NT2/D1 (cell line): ENCODE measurements around the gene KIF3A.

Experiments
- DNase-seq: peaks from one replicate; pipeline ENCODE4 v3.0.0-alpha.2; 2011; ENCODE audit warnings: low read depth, low spot score
- H3K27me3 ChIP-seq: 2 replicates; pipeline ENCODE4 v1.6.0; 2011; ENCODE audit warnings: mild to moderate bottlenecking; ENCODE audit not compliant: insufficient read length, insufficient read depth
- H3K36me3 ChIP-seq: 2 replicates; pipeline ENCODE4 v1.6.1; 2011; ENCODE audit warnings: mild to moderate bottlenecking, low read length, mixed read lengths; ENCODE audit not compliant: insufficient read depth, insufficient read length
- H3K4me1 ChIP-seq: 2 replicates; pipeline ENCODE4 v1.5.1; 2011; ENCODE audit not compliant: insufficient read depth, insufficient read length
- H3K4me3 ChIP-seq: 2 replicates; pipeline ENCODE4 v1.5.1; 2011; ENCODE audit warnings: low read depth; ENCODE audit not compliant: insufficient read length
- H3K9ac ChIP-seq: 2 replicates; pipeline ENCODE4 v1.6.0; 2011; ENCODE audit warnings: low read depth; ENCODE audit not compliant: insufficient read length
- H3K9me3 ChIP-seq: 2 replicates; pipeline ENCODE4 v1.5.1; 2011; ENCODE audit warnings: mild to moderate bottlenecking, low read length; ENCODE audit not compliant: insufficient read depth
- SUZ12 ChIP-seq: IDR thresholded peaks from 2 replicates; pipeline ENCODE4 v1.6.1; 2011; ENCODE audit not compliant: insufficient read length, insufficient read depth; ENCODE audit errors: extremely low read depth
- YY1 ChIP-seq: IDR thresholded peaks from 2 replicates; pipeline ENCODE4 v1.6.1; 2011; ENCODE audit not compliant: insufficient read length, insufficient read depth
- ZNF274 ChIP-seq: IDR thresholded peaks from 2 replicates; pipeline ENCODE4 v1.6.1; 2011; ENCODE audit warnings: mild to moderate bottlenecking, low read depth, low read length

The KIF3A gene

GRCh38 chr5:132751971-132752580 lies 14.7 kb upstream of the KIF3A start:
- DNase-seq: no peak
- H3K9ac ChIP-seq: no peak overlapping the region
- H3K4me1 ChIP-seq: peaks cover 5% of the 10 kb centered on the region
- no peak for TF ChIP-seq SUZ12
- TF ChIP-seq ZNF274: no peak
- no peak for TF ChIP-seq YY1
- H3K36me3 ChIP-seq: peaks cover 3% of the 10 kb centered on the region
- H3K27me3 ChIP-seq: peaks cover 21% of the 10 kb centered on the region
- H3K4me3 ChIP-seq: no peak overlapping the region
- H3K9me3 ChIP-seq: no peaks in the 10 kb centered on the region

DNA sequence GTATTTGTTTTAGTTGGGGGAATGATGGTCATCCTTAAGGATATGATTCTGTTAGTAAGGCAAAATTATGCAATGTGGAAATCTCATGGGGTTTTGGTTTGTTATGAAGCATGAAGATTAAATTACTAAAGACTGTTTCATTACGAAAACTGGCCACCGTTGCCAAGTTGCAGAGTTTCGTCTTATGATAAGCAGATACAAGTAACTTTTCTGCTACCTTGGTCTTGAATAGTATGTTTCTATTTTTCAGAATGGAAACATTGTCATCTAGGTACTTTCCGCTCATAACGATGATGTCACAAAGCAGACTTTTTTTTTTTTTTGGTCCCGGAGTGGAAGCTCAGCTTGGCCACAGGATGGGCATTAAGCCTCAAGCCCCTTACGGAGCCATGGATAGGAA lies 14.1 kb upstream of the KIF3A start:
- Histone ChIP-seq H3K4me3 (no peak overlapping the region), H3K27me3 (peaks cover 27% of the 10 kb centered on the region), H3K36me3 (peaks cover 3% of the 10 kb centered on the region), H3K9ac (no peak overlapping the region), H3K4me1 (peaks cover 5% of the 10 kb centered on the region), H3K9me3 (no peaks in the 10 kb centered on the region)
- TF ChIP-seq ZNF274 (no peak), SUZ12 (no peak), YY1 (no peak)
- no peak for DNase-seq

- no peaks in the 10 kb centered on the region for H3K9me3 ChIP-seq
- H3K36me3 ChIP-seq: peaks cover 3% of the 10 kb centered on the region
- H3K4me3 ChIP-seq: no peak overlapping the region
- DNase-seq: no peak
- peaks cover 35% of the 10 kb centered on the region for H3K27me3 ChIP-seq
- no peak overlapping the region for H3K9ac ChIP-seq
- H3K4me1 ChIP-seq: peaks cover 5% of the 10 kb centered on the region
- TF ChIP-seq SUZ12 (no peak), ZNF274 (no peak), YY1 (no peak)
These were observed 13.3 kb upstream of the KIF3A start for GRCh38 chr5:132750471-132751230.

DNA sequence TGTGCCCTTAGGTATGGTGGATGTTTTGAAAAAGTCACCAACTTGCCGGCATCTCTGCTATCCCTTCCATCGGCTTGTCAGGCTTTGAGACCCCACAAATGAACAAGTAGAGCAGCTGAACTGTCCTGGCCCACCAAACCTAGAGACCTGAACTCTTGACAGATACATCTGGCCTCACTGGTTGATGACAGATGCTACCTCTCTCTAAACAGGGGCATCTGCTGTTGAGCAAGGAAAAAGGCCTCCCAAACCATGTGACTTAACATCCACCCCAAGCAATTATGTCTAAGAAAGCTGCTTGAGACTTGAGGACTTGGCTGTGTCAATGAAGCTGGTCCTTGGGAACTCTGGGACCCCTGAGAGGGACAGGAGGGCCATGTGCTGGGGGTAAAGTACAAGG lies 12.2 kb upstream of the KIF3A start:
- TF ChIP-seq YY1 (no peak), ZNF274 (no peak), SUZ12 (no peak)
- peaks cover 37% of the 10 kb centered on the region for H3K27me3 ChIP-seq
- DNase-seq: no peak
- peaks cover 3% of the 10 kb centered on the region for H3K36me3 ChIP-seq
- H3K9me3 ChIP-seq: no peaks in the 10 kb centered on the region
- peaks cover 3% of the 10 kb centered on the region for H3K4me1 ChIP-seq
- H3K4me3 ChIP-seq: no peak overlapping the region
- H3K9ac ChIP-seq: no peak overlapping the region

DNA sequence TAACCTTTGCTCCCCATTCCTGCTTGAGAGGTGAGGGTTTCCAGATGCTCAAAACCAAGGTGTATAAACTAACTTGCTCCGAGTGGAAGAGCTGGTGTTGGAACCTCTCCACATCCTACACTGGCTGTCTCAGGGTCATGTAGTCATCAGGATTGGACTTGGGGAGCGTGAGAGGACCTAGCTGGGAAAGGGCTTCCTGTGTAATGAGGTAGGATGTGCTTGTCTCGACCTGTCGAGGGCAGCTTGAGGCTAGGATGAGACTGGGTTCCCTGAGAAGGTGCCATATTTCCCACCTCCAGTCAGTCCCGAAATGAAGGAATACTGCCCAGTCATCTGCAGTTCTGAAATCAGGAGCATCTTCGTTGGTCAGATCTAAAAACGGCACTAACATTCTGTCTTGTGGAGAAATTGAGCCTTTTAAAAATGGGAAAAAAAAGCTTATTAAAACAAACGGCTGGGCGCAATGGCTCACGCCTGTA lies 11.2 kb upstream of the KIF3A start:
- no peak overlapping the region for H3K4me3 ChIP-seq
- H3K27me3 ChIP-seq: peaks cover 37% of the 10 kb centered on the region
- TF ChIP-seq YY1 (no peak), SUZ12 (no peak), ZNF274 (no peak)
- no peak overlapping the region for H3K9ac ChIP-seq
- no peaks in the 10 kb centered on the region for H3K9me3 ChIP-seq
- peaks cover 3% of the 10 kb centered on the region for H3K4me1 ChIP-seq
- H3K36me3 ChIP-seq: peaks cover 3% of the 10 kb centered on the region
- no peak for DNase-seq

DNA sequence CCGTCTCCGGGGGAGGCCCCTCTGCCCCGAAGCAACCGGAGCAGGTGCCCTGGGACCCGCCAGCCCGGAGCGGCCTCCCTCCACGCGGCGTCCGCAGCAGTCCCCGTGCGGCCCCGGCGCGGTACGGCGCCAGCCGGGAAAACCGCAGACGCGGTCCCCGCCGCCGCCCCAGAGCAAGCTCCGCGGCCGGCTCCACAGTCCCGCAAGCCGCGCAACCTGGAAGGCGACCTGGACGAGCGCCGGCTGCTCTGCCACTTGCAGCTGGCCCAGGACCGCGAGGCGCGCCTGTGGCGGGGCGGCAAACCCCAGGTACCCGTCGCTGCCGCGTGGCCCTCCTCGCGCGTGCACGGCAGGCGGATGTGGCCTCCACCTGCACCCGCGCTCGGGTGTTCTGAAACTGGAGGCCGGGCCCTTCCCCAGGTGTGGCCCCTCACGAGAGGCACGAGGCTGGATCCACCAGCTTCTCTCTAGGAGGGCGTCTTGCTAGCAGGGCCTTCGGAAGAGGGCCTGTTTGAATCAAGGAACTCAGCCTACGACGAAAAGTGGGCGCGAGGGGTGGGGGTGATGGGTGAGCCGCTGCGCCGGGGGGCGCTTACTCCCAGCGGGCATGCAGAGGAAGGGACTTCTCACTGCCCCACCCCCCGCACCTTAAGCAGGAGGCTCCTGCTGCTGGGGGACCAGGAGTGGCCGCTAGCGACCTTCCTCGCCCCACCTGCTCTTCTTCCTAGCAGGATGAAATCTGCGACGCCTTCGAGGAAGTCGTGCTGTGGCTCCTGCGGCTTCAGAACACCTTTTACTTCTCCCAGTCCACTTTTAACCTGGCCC lies 10.5 kb upstream of the KIF3A start:
- TF ChIP-seq YY1: no peak
- Histone ChIP-seq H3K27me3 (peaks cover 37% of the 10 kb centered on the region), H3K9me3 (no peaks in the 10 kb centered on the region), H3K9ac (peak overlapping the region; percentile 67), H3K36me3 (peaks cover 3% of the 10 kb centered on the region), H3K4me3 (peak overlapping the region; percentile 46), H3K4me1 (no peaks in the 10 kb centered on the region)
- no peak for DNase-seq
